ENCODE results near the gene ZFHX3. TPM values are rescaled to one million over a fixed set of nuclear protein-coding genes. Genes with fewer than 3 reads are reported as not detected.

Gene ZFHX3
- total and polyA plus RNA-seq, 10 of the 15 experiments (the other 5 are each of a cell fraction or from before 2014, with no cell fraction given): 0.68 to 8.6 (median 2.0) TPM

DNA sequence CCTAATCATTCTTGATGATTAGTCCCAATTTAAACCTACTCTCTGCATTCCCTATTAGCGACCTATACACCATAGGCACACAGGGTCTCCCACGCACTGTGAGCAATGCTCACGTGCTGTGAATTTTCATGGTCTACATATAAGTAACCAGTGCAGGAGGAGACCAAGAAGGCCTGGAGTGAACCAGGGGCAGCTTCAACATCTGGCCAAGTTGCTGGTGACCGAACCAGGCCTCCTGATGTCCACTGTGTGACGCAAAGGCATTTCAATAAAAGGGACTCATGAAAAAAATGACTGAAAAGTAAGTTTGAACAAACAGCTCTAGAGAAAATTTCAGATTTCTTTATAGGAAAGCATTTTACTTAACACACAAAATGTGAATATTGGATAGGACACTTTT lies 107.0 kb downstream of the ZFHX3 start:
- ChIA-PET SMC1A (ENCODE audit: uncharacterized antibody, unreplicated experiment) (no interaction called here), RAD21 (ENCODE audit: unreplicated experiment) (no interaction called here), CTCF (no interaction called here), POLR2A (interaction anchor here (0.5 kb wide), 1 partner anchor 69 kb away, joined by 7 read pairs; no protein-coding TSS in a partner anchor)
- Histone ChIP-seq H3K9me3 (replicated peaks; ENCODE audit: control insufficient read depth, insufficient read depth, low read length) (no peaks in the 10 kb centered on the region), H3K27ac (ENCODE audit: control insufficient read depth, insufficient read depth) (no peak overlapping the region), H3K36me3 (ENCODE audit: control insufficient read depth in 2 of 2, insufficient read depth in 2 of 2, low read length in 1 of 2) (no peaks in the 10 kb centered on the region; a peak in 1 of 4 replicates), H4K20me1 (ENCODE audit: control insufficient read depth, insufficient read depth) (no peaks in the 10 kb centered on the region), H3K4me2 (ENCODE audit: control insufficient read depth, insufficient read depth) (no peak overlapping the region), H3K9ac (ENCODE audit: control insufficient read depth, insufficient read depth, low read length) (no peak overlapping the region), H3K79me2 (ENCODE audit: control insufficient read depth, insufficient read depth, low read length) (no peaks in the 10 kb centered on the region), H2AFZ (ENCODE audit: control insufficient read depth, low read depth, low read length) (no peak overlapping the region), H3K4me3 (no peak overlapping the region), H3K4me1 (ENCODE audit: control insufficient read depth, insufficient read depth, low read length) (no peaks in the 10 kb centered on the region; the same call in 1 of the 2 replicates), H3K27me3 (replicated peaks in 1 of 2; ENCODE audit: control insufficient read depth in 2 of 2, insufficient read depth in 2 of 2, low read length in 1 of 2) (no peaks in the 10 kb centered on the region)
- no peak for FAIRE-seq
- no peak for ATAC-seq
- intact Hi-C loops (cut with micrococcal nuclease; ENCODE audit: unreplicated experiment): no loop called here
- WGBS (ENCODE audit: insufficient coverage, insufficient replicate concordance, low lambda C conversion rate, missing lambda C conversion rate): 77% methylated on average over 5 of the region's 5 CpGs
- in situ Hi-C loops (cut with MboI): no loop called here
- TF ChIP-seq ZSCAN29 (IDR thresholded peaks at IDR 0.05): no peak
- TF ChIP-seq ZBED1 (IDR thresholded peaks at IDR 0.05; ENCODE audit: borderline replicate concordance): no peak
- TF ChIP-seq LARP7 (IDR thresholded peaks at IDR 0.05): no peak
- TF ChIP-seq YBX1 (IDR thresholded peaks at IDR 0.05): no peak
- TF ChIP-seq HCFC1 (IDR thresholded peaks at IDR 0.05; ENCODE audit: low read length): no peak
- no peak for TF ChIP-seq HDAC2 (IDR thresholded peaks at IDR 0.05)
- no peak for TF ChIP-seq CHD4 (IDR thresholded peaks at IDR 0.05)
- TF ChIP-seq BACH1 (IDR thresholded peaks at IDR 0.05; ENCODE audit: borderline replicate concordance): no peak
- no peak for TF ChIP-seq ZNF217 (IDR thresholded peaks at IDR 0.05)
- TF ChIP-seq CBX3 (IDR thresholded peaks at IDR 0.05; ENCODE audit: borderline replicate concordance, low read depth): no peak
- TF ChIP-seq, protein P1, sequence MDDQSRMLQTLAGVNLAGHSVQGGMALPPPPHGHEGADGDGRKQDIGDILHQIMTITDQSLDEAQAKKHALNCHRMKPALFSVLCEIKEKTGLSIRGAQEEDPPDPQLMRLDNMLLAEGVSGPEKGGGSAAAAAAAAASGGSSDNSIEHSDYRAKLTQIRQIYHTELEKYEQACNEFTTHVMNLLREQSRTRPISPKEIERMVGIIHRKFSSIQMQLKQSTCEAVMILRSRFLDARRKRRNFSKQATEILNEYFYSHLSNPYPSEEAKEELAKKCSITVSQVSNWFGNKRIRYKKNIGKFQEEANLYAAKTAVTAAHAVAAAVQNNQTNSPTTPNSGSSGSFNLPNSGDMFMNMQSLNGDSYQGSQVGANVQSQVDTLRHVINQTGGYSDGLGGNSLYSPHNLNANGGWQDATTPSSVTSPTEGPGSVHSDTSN (IDR thresholded peaks at IDR 0.05; ENCODE audit: insufficient replicate concordance, low read depth, low read length): no peak
- TF ChIP-seq ZNF274 (IDR thresholded peaks at IDR 0.05; ENCODE audit: insufficient read depth, insufficient read length): no peak
- no peak for TF ChIP-seq ZNF622 (IDR thresholded peaks at IDR 0.05)
- no peak for TF ChIP-seq TCF3 (IDR thresholded peaks at IDR 0.05; ENCODE audit: borderline replicate concordance, insufficient read depth, low read depth, low read length)
- TF ChIP-seq NR2C1 (IDR thresholded peaks at IDR 0.05): no peak
- TF ChIP-seq FOS (IDR thresholded peaks at IDR 0.05; ENCODE audit: borderline replicate concordance, extremely low read depth, insufficient read length): no peak
- TF ChIP-seq ZNF24 (IDR thresholded peaks at IDR 0.05): no peak
- no peak for DNase-seq (ENCODE audit: low read depth, low spot score)
- no TSS peak for BruUV-seq (replicated peaks)
